IMR-90 (cell line): ENCODE measurements around the gene LCE5A. TPM values are rescaled to one million over a fixed set of nuclear protein-coding genes. Genes with fewer than 3 reads are reported as not detected.

Experiments used
- ATAC-seq: fragments of 200-7000 bp; cut with Tn5 transposase; 2 replicates; pipeline ENCODE4 v1.9.1; 2020; ENCODE audit warnings: low read depth, mild to moderate bottlenecking, moderate library complexity
- BruUV-seq: library from RNA; stranded (reverse); fragments of 400-500 nt; replicated peaks from 2 replicates; lab custom pipeline; 2021; lab: Mats Ljungman, UMichigan
- CTCF ChIA-PET: fragments of 300-600 bp; formaldehyde crosslinking; extraction: SDS; loops from one replicate; lab custom pipeline; 2021; ENCODE audit warnings: antibody characterized with exemption; lab: Yijun Ruan, JAX
- POLR2A ChIA-PET: fragments of 300-600 bp; sonication (Branson Sonifier 250); formaldehyde crosslinking; loops from one replicate; lab custom pipeline; 2022; ENCODE audit warnings: antibody characterized with exemption; ENCODE audit not compliant: unreplicated experiment; lab: Charles Lee
- DNase-seq: peaks from one replicate; pipeline ENCODE4 v3.0.0; 2013
- H2AFZ ChIP-seq: replicated peaks from 2 replicates; pipeline ENCODE3; 2013; ENCODE audit warnings: low read length, mild to moderate bottlenecking; ENCODE audit not compliant: poor library complexity
- H2AK5ac ChIP-seq: 2 replicates; pipeline ENCODE4 v1.6.1; 2013; ENCODE audit warnings: low read depth, low read length, inconsistent platforms
- H2AK9ac ChIP-seq: replicated peaks from 2 replicates; pipeline ENCODE3; 2013; ENCODE audit warnings: mild to moderate bottlenecking, low read depth, low read length, moderate library complexity; ENCODE audit not compliant: poor library complexity
- H2BK120ac ChIP-seq: 2 replicates; pipeline ENCODE4 v1.6.1; 2013; ENCODE audit warnings: low read depth, low read length, inconsistent platforms
- H2BK15ac ChIP-seq: 3 replicates; pipeline ENCODE4 v1.6.1; 2013; ENCODE audit warnings: low read depth, low read length, inconsistent platforms
- H2BK20ac ChIP-seq: 2 replicates; pipeline ENCODE4 v1.6.1; 2013; ENCODE audit warnings: low read depth, mild to moderate bottlenecking, inconsistent platforms, low read length, moderate library complexity
- H2BK5ac ChIP-seq: 2 replicates; pipeline ENCODE4 v1.6.1; 2013; ENCODE audit warnings: mild to moderate bottlenecking, low read depth, low read length, inconsistent platforms; ENCODE audit not compliant: poor library complexity, severe bottlenecking
- H3K14ac ChIP-seq: replicated peaks from 2 replicates; pipeline ENCODE4 v1.6.1; 2013; ENCODE audit warnings: low read depth, low read length, inconsistent platforms
- H3K18ac ChIP-seq: 2 replicates; pipeline ENCODE4 v1.6.1; 2013; ENCODE audit warnings: low read depth, low read length, control low read depth
- H3K23ac ChIP-seq: 2 replicates; pipeline ENCODE4 v1.6.1; 2013; ENCODE audit warnings: low read depth, low read length, inconsistent platforms
- H3K27ac ChIP-seq: 2 replicates; pipeline ENCODE4 v1.5.1; 2013; ENCODE audit warnings: mild to moderate bottlenecking, control low read depth, low read length; ENCODE audit not compliant: insufficient read depth
- H3K27me3 ChIP-seq: 2 replicates; pipeline ENCODE4 v1.6.1; 2013; ENCODE audit warnings: low read length; ENCODE audit not compliant: control insufficient read depth, insufficient read depth
- H3K36me3 ChIP-seq: 2 replicates; pipeline ENCODE4 v1.6.1; 2013; ENCODE audit warnings: low read length, mixed read lengths; ENCODE audit not compliant: control insufficient read depth, insufficient read depth
- H3K4ac ChIP-seq: 2 replicates; pipeline ENCODE4 v1.6.1; 2013; ENCODE audit warnings: low read depth, low read length, inconsistent platforms
- H3K4me1 ChIP-seq: 2 replicates; pipeline ENCODE4 v1.6.1; 2013; ENCODE audit warnings: low read length, mixed read lengths; ENCODE audit not compliant: control insufficient read depth, insufficient read depth
- H3K4me2 ChIP-seq: 2 replicates; pipeline ENCODE4 v1.6.1; 2013; ENCODE audit warnings: low read depth, mild to moderate bottlenecking, control low read depth, low read length, moderate library complexity
- H3K4me3 ChIP-seq: 2 replicates; pipeline ENCODE4 v1.5.1; 2013; ENCODE audit warnings: low read depth, mild to moderate bottlenecking, control low read depth, low read length, moderate library complexity; ENCODE audit not compliant: insufficient read depth
- H3K56ac ChIP-seq: 2 replicates; pipeline ENCODE4 v1.6.1; 2013; ENCODE audit warnings: low read length, inconsistent platforms; ENCODE audit not compliant: insufficient read depth; ENCODE audit errors: extremely low read depth
- H3K79me1 ChIP-seq, 2 experiments: 2 replicates each; pipeline ENCODE4 v1.6.1; 2013; ENCODE audit warnings: low read length in 2 of 2, inconsistent platforms in 1 of 2, low read depth in 1 of 2
- H3K9ac ChIP-seq: 2 replicates; pipeline ENCODE4 v1.6.1; 2013; ENCODE audit warnings: low read depth, low read length, control low read depth
- H3K9me1 ChIP-seq: 2 replicates; pipeline ENCODE4 v1.6.1; 2013; ENCODE audit warnings: low read length, inconsistent platforms; ENCODE audit not compliant: insufficient read depth
- H3K9me3 ChIP-seq: 2 replicates; pipeline ENCODE4 v1.6.1; 2013; ENCODE audit warnings: low read length; ENCODE audit not compliant: control insufficient read depth, insufficient read depth
- H4K20me1 ChIP-seq: 2 replicates; pipeline ENCODE4 v1.6.1; 2013; ENCODE audit warnings: low read length, inconsistent platforms; ENCODE audit not compliant: insufficient read depth
- H4K5ac ChIP-seq: 2 replicates; pipeline ENCODE4 v1.6.1; 2013; ENCODE audit warnings: mild to moderate bottlenecking, low read depth, low read length, control low read depth
- H4K8ac ChIP-seq, 2 experiments: 2 replicates each; pipeline ENCODE4 v1.6.1; 2013; ENCODE audit warnings: low read depth in 2 of 2, low read length in 2 of 2, control low read depth in 1 of 2, inconsistent platforms in 1 of 2
- H4K91ac ChIP-seq: 2 replicates; pipeline ENCODE4 v1.6.1; 2013; ENCODE audit warnings: low read depth, low read length, inconsistent platforms; ENCODE audit not compliant: insufficient read depth
- BHLHE40 ChIP-seq: fragments of 150-350 bp; IDR thresholded peaks from 2 replicates; pipeline ENCODE4 v1.6.1; 2016; ENCODE audit warnings: mild to moderate bottlenecking, low read depth, low read length
- CHD1 ChIP-seq: IDR thresholded peaks from 2 replicates; pipeline ENCODE4 v1.6.1; 2012; ENCODE audit warnings: low read depth, low read length, improper control_type of control experiment
- MAFK ChIP-seq: IDR thresholded peaks from 2 replicates; pipeline ENCODE4 v1.6.1; 2012; ENCODE audit warnings: low read depth, low read length, improper control_type of control experiment
- MXI1 ChIP-seq: IDR thresholded peaks from 2 replicates; pipeline ENCODE4 v1.6.1; 2012; ENCODE audit warnings: low read depth, mild to moderate bottlenecking, low read length, moderate library complexity, borderline replicate concordance
- RFX5 ChIP-seq: IDR thresholded peaks from 2 replicates; pipeline ENCODE4 v1.8.0; 2012; ENCODE audit warnings: low read depth, mild to moderate bottlenecking, low read length, moderate library complexity
- WGBS, 2 experiments: methylation state at CpG; one replicate each; pipeline versions ENCODE4 v1.1.5 to v1.1.7; 2013; ENCODE audit warnings: missing lambda C conversion rate in 2 of 2; ENCODE audit not compliant: insufficient read length in 1 of 2; ENCODE audit errors: extremely low coverage in 2 of 2; 5-methylcytosine and 5-hydroxymethylcytosine counted together
- dilution Hi-C: fragments of 300-500 bp; cut with HindIII; formaldehyde crosslinking; loops from one replicate; pipeline ENCODE4 v1.14.3; 2018; ENCODE audit warnings: low sequenced_read_pairs; ENCODE audit not compliant: unreplicated experiment
- in situ Hi-C: fragments of 300-500 bp; cut with MboI; formaldehyde crosslinking; loops from 3 replicates; pipeline ENCODE4 v1.14.3; 2019; ENCODE audit warnings: low sequenced_read_pairs, inconsistent platforms, mixed read lengths
- intact Hi-C: fragments of 100-400 bp; cut with micrococcal nuclease; formaldehyde crosslinking; loops from 2 replicates; pipeline ENCODE4 v1.10.0; 2022
- polyA plus RNA-seq, 3 experiments: library from polyadenylated mRNA; depleted of rRNA; stranded (reverse); fragments of >200 nt; gene quantifications; 2 replicates each; pipeline ENCODE4 v1.2.3, GENCODE V29; 2012; ENCODE audit warnings: low replicate concordance in 1 of 3
- total RNA-seq: library from RNA; depleted of rRNA; stranded (reverse); fragments of >200 nt; gene quantifications from 2 replicates; pipeline ENCODE4 v1.2.3, GENCODE V29; 2012
- TF ChIP-seq, protein P1 (sequence below): conservative IDR thresholded peaks from 2 replicates; pipeline ENCODE4 v1.5.1; 2012; ENCODE audit warnings: mild to moderate bottlenecking, low read depth, low read length, improper control_type of control experiment
- TF ChIP-seq, protein P2 (sequence below): fragments of 150-350 bp; IDR thresholded peaks from 2 replicates; pipeline ENCODE4 v1.6.1; 2017; ENCODE audit warnings: mild to moderate bottlenecking, antibody characterized with exemption, low read length, low read depth

The LCE5A gene
- total and polyA plus RNA-seq, 2 of the 4 experiments (the other 2 are of a cell fraction): not detected

DNA sequence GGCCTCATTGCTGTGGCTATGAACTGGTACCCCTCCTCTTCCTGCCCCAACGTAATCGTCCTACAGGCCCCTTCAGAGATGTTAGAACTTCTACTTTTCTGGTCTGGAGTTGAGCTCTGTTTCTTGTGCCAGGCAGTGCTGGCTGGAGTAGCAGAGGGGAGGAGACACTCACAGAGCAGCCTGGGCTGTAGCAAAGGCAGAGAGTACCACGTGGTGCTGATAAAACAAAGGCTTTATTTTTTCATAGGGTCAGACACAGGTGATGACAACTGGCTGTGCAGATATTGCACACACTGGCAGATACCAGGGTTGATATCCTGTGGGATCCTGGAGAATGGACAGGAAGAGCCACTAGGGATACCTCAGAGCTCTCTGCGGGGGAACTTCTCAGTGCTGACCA lies 26.9 kb downstream of the LCE5A start:
- Histone ChIP-seq H3K4me3 (no peak overlapping the region), H3K14ac (no peak overlapping the region), H2BK20ac (no peak overlapping the region), H4K91ac (no peak overlapping the region), H3K27ac (no peak overlapping the region), H3K36me3 (no peaks in the 10 kb centered on the region), H3K18ac (no peak overlapping the region), H3K56ac (no peak overlapping the region), H2BK120ac (no peak overlapping the region), H2AK9ac (no peak overlapping the region), H3K4ac (no peak overlapping the region), H4K5ac (no peak overlapping the region), H2AFZ (no peak overlapping the region), H2AK5ac (no peak overlapping the region), H3K4me1 (no peaks in the 10 kb centered on the region), H4K8ac (no peak overlapping the region), H2BK15ac (no peak overlapping the region), H4K20me1 (no peaks in the 10 kb centered on the region), H3K9ac (no peak overlapping the region), H3K23ac (no peak overlapping the region), H2BK5ac (no peak overlapping the region), H3K4me2 (no peak overlapping the region), H3K9me3 (peaks cover 2% of the 10 kb centered on the region; the same call in 1 of the 2 replicates), H3K79me1 (no peaks in the 10 kb centered on the region), H3K27me3 (no peaks in the 10 kb centered on the region), H3K9me1 (no peaks in the 10 kb centered on the region)
- in situ Hi-C loops (no loop called here), intact Hi-C loops (no loop called here), dilution Hi-C loops (no loop called here)
- DNase-seq (no peak), ATAC-seq (no peak)
- no CpG with 5 or more reads among the region's 4 CpGs for WGBS, 2 experiments
- TF ChIP-seq, protein P1, sequence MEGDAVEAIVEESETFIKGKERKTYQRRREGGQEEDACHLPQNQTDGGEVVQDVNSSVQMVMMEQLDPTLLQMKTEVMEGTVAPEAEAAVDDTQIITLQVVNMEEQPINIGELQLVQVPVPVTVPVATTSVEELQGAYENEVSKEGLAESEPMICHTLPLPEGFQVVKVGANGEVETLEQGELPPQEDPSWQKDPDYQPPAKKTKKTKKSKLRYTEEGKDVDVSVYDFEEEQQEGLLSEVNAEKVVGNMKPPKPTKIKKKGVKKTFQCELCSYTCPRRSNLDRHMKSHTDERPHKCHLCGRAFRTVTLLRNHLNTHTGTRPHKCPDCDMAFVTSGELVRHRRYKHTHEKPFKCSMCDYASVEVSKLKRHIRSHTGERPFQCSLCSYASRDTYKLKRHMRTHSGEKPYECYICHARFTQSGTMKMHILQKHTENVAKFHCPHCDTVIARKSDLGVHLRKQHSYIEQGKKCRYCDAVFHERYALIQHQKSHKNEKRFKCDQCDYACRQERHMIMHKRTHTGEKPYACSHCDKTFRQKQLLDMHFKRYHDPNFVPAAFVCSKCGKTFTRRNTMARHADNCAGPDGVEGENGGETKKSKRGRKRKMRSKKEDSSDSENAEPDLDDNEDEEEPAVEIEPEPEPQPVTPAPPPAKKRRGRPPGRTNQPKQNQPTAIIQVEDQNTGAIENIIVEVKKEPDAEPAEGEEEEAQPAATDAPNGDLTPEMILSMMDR: no peak
- no peak for TF ChIP-seq RFX5
- TF ChIP-seq, protein P2, sequence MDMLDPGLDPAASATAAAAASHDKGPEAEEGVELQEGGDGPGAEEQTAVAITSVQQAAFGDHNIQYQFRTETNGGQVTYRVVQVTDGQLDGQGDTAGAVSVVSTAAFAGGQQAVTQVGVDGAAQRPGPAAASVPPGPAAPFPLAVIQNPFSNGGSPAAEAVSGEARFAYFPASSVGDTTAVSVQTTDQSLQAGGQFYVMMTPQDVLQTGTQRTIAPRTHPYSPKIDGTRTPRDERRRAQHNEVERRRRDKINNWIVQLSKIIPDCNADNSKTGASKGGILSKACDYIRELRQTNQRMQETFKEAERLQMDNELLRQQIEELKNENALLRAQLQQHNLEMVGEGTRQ: no peak
- no peak for TF ChIP-seq BHLHE40
- no peak for TF ChIP-seq MAFK
- no peak for TF ChIP-seq CHD1
- TF ChIP-seq MXI1: no peak
- POLR2A ChIA-PET: no interaction called here
- CTCF ChIA-PET: no interaction called here
- BruUV-seq: no TSS peak
